Panc1 (cell line): ENCODE data around the gene CFAP58.

ENCODE experiments used
- POLR2AphosphoS5 ChIP-seq: IDR thresholded peaks from 2 replicates; pipeline ENCODE4 v1.6.1; 2012; ENCODE audit warnings: mild to moderate bottlenecking, low read depth, low read length, moderate library complexity
- TCF7L2 ChIP-seq: IDR thresholded peaks from 2 replicates; pipeline ENCODE4 v1.6.1; 2011; ENCODE audit warnings: mild to moderate bottlenecking, low read depth, low read length, inconsistent platforms
- TF ChIP-seq, protein P1 (sequence below): fragments of 450-650 bp; IDR thresholded peaks from 2 replicates; pipeline ENCODE4 v1.5.1; 2017; ENCODE audit warnings: mild to moderate bottlenecking

GRCh38 chr10:104452977-104453376, 99.3 kb downstream of the CFAP58 start:
- TF ChIP-seq POLR2AphosphoS5 (no peak), TCF7L2 (no peak)
- TF ChIP-seq, protein P1, sequence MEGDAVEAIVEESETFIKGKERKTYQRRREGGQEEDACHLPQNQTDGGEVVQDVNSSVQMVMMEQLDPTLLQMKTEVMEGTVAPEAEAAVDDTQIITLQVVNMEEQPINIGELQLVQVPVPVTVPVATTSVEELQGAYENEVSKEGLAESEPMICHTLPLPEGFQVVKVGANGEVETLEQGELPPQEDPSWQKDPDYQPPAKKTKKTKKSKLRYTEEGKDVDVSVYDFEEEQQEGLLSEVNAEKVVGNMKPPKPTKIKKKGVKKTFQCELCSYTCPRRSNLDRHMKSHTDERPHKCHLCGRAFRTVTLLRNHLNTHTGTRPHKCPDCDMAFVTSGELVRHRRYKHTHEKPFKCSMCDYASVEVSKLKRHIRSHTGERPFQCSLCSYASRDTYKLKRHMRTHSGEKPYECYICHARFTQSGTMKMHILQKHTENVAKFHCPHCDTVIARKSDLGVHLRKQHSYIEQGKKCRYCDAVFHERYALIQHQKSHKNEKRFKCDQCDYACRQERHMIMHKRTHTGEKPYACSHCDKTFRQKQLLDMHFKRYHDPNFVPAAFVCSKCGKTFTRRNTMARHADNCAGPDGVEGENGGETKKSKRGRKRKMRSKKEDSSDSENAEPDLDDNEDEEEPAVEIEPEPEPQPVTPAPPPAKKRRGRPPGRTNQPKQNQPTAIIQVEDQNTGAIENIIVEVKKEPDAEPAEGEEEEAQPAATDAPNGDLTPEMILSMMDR, result no peak
